ENCODE data around the gene KCNJ15.

The KCNJ15 gene

GRCh38 chr21:38268864-38269575, 12.2 kb downstream of the KCNJ15 start:
- DNase-seq, result no peak

GRCh38 chr21:38269576-38269936, 12.8 kb downstream of the KCNJ15 start:
- no peak for DNase-seq

- no peak for DNase-seq
These were observed 15.4 kb downstream of the KCNJ15 start for GRCh38 chr21:38272215-38272614.

GRCh38 chr21:38273745-38274542, 17.2 kb downstream of the KCNJ15 start:
- DNase-seq, result no peak

- DNase-seq, result no peak
These were observed 20.8 kb downstream of the KCNJ15 start for GRCh38 chr21:38277501-38278131.

- no peak for DNase-seq
These were observed 23.7 kb downstream of the KCNJ15 start for GRCh38 chr21:38280454-38280853.

- no peak for DNase-seq
These were observed 24.1 kb downstream of the KCNJ15 start for GRCh38 chr21:38280867-38281266.

GRCh38 chr21:38282921-38283320, 26.1 kb downstream of the KCNJ15 start:
- no peak for DNase-seq

GRCh38 chr21:38284216-38284615, 27.4 kb downstream of the KCNJ15 start:
- DNase-seq, result no peak

- no peak for DNase-seq
These were observed 30.1 kb downstream of the KCNJ15 start for GRCh38 chr21:38286739-38287471.

GRCh38 chr21:38287476-38287875, 30.7 kb downstream of the KCNJ15 start:
- DNase-seq, result no peak

GRCh38 chr21:38289705-38290485, 33.1 kb downstream of the KCNJ15 start:
- no peak for DNase-seq

- no peak for DNase-seq
These were observed 34.0 kb downstream of the KCNJ15 start for GRCh38 chr21:38290809-38291208.

- DNase-seq, result no peak
These were observed 35.1 kb downstream of the KCNJ15 start for GRCh38 chr21:38291874-38292273.

- no peak for DNase-seq
These were observed 36.3 kb downstream of the KCNJ15 start for GRCh38 chr21:38293113-38293512.

GRCh38 chr21:38293765-38294164, 37.0 kb downstream of the KCNJ15 start:
- no peak for DNase-seq

- no peak for DNase-seq
These were observed 37.8 kb downstream of the KCNJ15 start for GRCh38 chr21:38294609-38295008.

- DNase-seq, result no peak
These were observed 39.4 kb downstream of the KCNJ15 start for GRCh38 chr21:38295997-38296764.

GRCh38 chr21:38297194-38297631, 40.4 kb downstream of the KCNJ15 start:
- no peak for DNase-seq

GRCh38 chr21:38297871-38298270, 41.1 kb downstream of the KCNJ15 start:
- DNase-seq, result no peak

- no peak for DNase-seq
These were observed 42.0 kb downstream of the KCNJ15 start for GRCh38 chr21:38298832-38299231.

- no peak for DNase-seq
These were observed 42.9 kb downstream of the KCNJ15 start for GRCh38 chr21:38299671-38300070.
